Measurements from ENCODE around the gene CCNY.

- TF ChIP-seq POLR2AphosphoS5 (IDR thresholded peaks at IDR 0.05; ENCODE audit: low read depth, low read length) (no peak), PLSCR1 (CRISPR knock-in tag; IDR thresholded peaks at IDR 0.05; ENCODE audit: borderline replicate concordance) (no peak), NCOA2 (CRISPR knock-in tag; IDR thresholded peaks at IDR 0.05) (no peak), POLR2A (IDR thresholded peaks at IDR 0.05; ENCODE audit: insufficient read depth in 1 of 2, low read depth in 2 of 2, low read length in 2 of 2) (no peak), ZNF780A (CRISPR knock-in tag; IDR thresholded peaks at IDR 0.05) (no peak), EZH2 (conservative IDR thresholded peaks at IDR 0.05; ENCODE audit: low read depth, low read length) (no peak), ZNF24 (IDR thresholded peaks at IDR 0.05) (no peak), ZMAT3 (CRISPR knock-in tag; conservative IDR thresholded peaks at IDR 0.05) (no peak), RFX5 (IDR thresholded peaks at IDR 0.05; ENCODE audit: low read depth, low read length) (no peak), ETV6 (CRISPR knock-in tag; conservative IDR thresholded peaks at IDR 0.05) (no peak), KLF13 (CRISPR knock-in tag; IDR thresholded peaks at IDR 0.05) (no peak)
These were observed 197.3 kb downstream of the CCNY start for GRCh38 chr10:35533565-35533964.

Data from HepG2 (cell line).